Ovary (tissue), 3 donors: ENCODE measurements around the gene NUP188.

Experiments used
- CTCF ChIP-seq, 3 donors: fragments of 450-650 bp in 2 of 3; fragments of 200-600 bp in 1 of 3; IDR thresholded peaks; one replicate each; pipeline versions ENCODE4 v1.5.1 to v1.8.0; 2016 to 2022; ENCODE audit warnings: antibody characterized with exemption in 3 of 3, mild to moderate bottlenecking in 1 of 3
- EP300 ChIP-seq: sonication (generic); formaldehyde crosslinking; IDR thresholded peaks from one replicate; pipeline ENCODE4 v1.6.1; 2017; ENCODE audit warnings: antibody characterized with exemption
- POLR2A ChIP-seq: fragments of 450-650 bp; IDR thresholded peaks from one replicate; pipeline ENCODE4 v1.6.1; 2017; ENCODE audit warnings: antibody characterized with exemption, mild to moderate bottlenecking, moderate library complexity
- donor health status: DM: no; HTN: no; CAD: no.

GRCh38 chr9:129008469-129008965 is 61.0 kb downstream of the NUP188 start:
- TF ChIP-seq CTCF (IDR thresholded peaks at IDR 0.05): no peak
- no peak for TF ChIP-seq EP300
- TF ChIP-seq POLR2A: no peak
